ENCODE results near the gene VWA2. TPM values are rescaled to one million over a fixed set of nuclear protein-coding genes. Genes with fewer than 3 reads are reported as not detected.

The VWA2 gene
- total RNA-seq, 2 experiments from 2014 or later = not detected

DNA sequence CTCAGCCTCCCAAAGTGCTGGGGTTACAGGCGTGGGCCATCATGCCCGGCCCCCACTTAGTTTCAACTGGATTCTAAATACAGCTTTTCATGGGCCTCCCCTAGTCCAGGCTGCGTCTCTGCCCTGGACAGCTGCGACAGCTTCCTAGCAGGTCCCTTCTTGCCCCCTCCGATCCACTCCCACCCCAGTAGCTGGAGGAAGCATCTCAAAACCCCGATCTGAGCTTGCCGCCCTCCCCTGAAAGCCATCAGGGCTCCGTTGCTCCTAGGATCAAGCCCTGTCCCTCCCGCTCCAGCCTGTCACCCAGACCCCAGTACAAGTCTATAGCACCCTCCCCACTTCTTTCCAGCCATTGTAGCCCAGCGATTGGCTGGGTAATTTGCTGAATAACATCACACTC, 64.5 kb downstream of the VWA2 start:
- Mint-ChIP-seq H3K4me3 (no peak overlapping the region), H3K27ac (no peak overlapping the region), H3K27me3 (no peaks in the 10 kb centered on the region), H3K9me3 (ENCODE audit: low read depth) (no peaks in the 10 kb centered on the region), H3K4me1 (peaks cover 8% of the 10 kb centered on the region), H3K36me3 (ENCODE audit: low read depth) (no peaks in the 10 kb centered on the region)
- DNase-seq (no peak), ATAC-seq (no peak)
- ChIA-PET CTCF (interaction anchor here (0.5 to 2.5 kb wide), 56 partner anchors 9 to 1373 kb away, joined by 3 to 39 read pairs (median 4); partner anchors contain the start of genes ABLIM1, CCDC186 and FHIP2A), POLR2A (no interaction called here)
- intact Hi-C loops (cut with DNase I, micrococcal nuclease) = loop anchor here (5.0 kb wide), 3 partner anchors 169 to 824 kb away; no protein-coding TSS in a partner anchor

DNA sequence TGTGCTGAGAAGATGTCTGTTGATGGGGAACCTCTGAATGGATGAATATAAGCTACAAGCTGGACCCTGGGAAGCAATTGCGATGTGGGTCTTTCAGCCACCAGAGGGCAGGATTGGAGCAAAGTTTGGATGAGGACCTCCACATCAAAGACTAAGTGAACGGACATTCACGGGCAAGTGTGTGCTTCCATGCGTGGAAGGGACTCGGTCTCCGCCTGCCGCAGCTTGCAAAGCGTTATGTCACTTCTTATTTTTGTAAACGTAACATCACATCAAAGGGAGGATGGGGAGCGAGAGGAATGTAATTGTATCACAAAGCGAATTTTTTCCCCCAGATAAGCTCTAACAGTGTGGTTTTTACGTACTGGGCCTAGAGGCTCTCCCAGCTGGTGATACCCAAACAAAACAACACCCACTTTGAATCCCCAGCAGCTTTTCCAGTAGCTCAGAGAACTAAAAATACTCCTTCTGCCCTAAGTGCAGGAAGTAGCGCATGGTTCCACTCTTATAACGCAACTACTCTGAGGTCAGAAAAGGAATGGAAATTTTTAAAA, 65.0 kb downstream of the VWA2 start:
- Mint-ChIP-seq H3K27ac (peak overlapping the region; percentile 59), H3K9me3 (ENCODE audit: low read depth) (no peaks in the 10 kb centered on the region), H3K4me1 (peaks cover 8% of the 10 kb centered on the region), H3K36me3 (ENCODE audit: low read depth) (no peaks in the 10 kb centered on the region), H3K4me3 (peak overlapping the region; percentile 69), H3K27me3 (no peaks in the 10 kb centered on the region)
- ChIA-PET POLR2A (no interaction called here), CTCF (interaction anchor here (0.6 to 2.5 kb wide), 66 partner anchors 8 to 1373 kb away, joined by 3 to 39 read pairs (median 4); partner anchors contain the start of genes ABLIM1, CCDC186 and FHIP2A)
- peak; percentile 76 for ATAC-seq
- peak; percentile 86 for DNase-seq
- intact Hi-C loops (cut with DNase I, micrococcal nuclease) = loop anchor here (1.0 to 5.0 kb wide), 12 partner anchors 133 to 826 kb away; no protein-coding TSS in a partner anchor

DNA sequence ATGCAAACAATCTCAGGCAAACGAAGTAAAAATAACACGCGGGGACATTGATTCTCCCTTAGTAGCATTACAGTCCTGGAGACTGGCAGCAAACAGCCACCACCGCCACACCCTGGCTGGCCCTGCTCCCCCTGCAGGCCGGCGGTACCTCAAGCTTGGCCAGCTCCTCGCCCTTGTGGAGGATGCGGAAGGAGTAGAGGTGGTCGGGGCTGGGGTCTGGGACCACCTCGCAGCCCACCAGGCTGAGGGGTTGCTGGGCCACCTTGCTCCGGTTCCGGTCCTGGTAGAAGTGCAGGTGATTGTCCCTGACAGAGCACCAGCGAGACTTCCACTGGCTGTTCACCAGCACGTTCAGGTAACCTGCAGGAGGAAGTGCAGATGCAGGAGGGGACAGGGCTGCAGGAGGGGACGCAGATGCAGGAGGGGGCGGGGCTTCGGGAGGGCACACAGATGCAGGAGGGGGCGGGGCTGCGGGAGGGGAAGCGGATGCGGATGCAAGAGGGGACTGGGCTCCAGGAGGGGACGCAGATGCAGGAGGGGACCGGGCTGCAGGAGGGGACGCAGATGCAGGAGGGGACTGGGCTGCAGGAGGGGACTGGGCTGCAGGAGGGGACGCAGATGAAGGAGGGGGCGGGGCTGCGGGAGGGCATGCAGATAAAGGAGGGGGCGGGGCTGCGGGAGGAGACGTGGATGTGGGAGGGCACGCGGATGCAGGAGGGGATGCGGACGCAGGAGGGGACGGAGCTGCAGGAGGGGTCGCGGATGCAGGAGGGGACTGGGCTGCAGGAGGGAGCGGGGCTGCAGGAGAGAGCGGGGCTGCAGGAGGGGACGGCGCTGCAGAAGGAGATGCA, 65.7 kb downstream of the VWA2 start:
- Mint-ChIP-seq H3K36me3 (ENCODE audit: low read depth) (no peaks in the 10 kb centered on the region), H3K4me3 (peak overlapping the region; percentile 69), H3K27ac (peak overlapping the region; percentile 59), H3K4me1 (peaks cover 8% of the 10 kb centered on the region), H3K9me3 (ENCODE audit: low read depth) (no peaks in the 10 kb centered on the region), H3K27me3 (no peaks in the 10 kb centered on the region)
- intact Hi-C loops (cut with DNase I, micrococcal nuclease) = loop anchor here (1.0 to 5.0 kb wide), 12 partner anchors 133 to 826 kb away; no protein-coding TSS in a partner anchor
- POLR2A ChIA-PET = no interaction called here
- DNase-seq (peak; percentile 82), ATAC-seq (peak; percentile 81)
- CTCF ChIA-PET = interaction anchor here (0.6 to 2.5 kb wide), 51 partner anchors 8 to 1372 kb away, joined by 3 to 39 read pairs (median 4); partner anchors contain the start of genes ABLIM1, CCDC186 and FHIP2A

DNA sequence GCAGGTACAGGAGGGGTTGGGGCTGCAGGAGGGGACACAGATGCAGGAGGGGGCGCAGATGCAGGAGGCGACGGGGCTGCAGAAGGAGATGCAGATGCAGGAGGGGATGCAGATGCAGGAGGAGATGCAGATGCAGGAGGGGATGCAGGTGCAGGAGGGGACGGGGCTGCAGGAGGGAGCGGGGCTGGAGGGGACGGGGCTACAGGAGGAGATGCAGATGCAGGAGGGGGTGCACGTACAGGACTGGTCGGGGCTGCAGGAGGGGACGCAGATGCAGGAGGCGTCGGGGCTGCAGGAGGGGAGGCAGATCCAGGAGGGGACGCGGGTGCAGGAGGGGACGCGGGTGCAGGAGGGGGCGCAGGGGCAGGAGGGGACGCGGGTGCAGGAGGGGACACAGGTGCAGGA, 66.5 kb downstream of the VWA2 start:
- Mint-ChIP-seq H3K4me1 (peaks cover 8% of the 10 kb centered on the region), H3K27ac (no peak overlapping the region), H3K4me3 (peak overlapping the region; percentile 69), H3K36me3 (ENCODE audit: low read depth) (no peaks in the 10 kb centered on the region), H3K27me3 (no peaks in the 10 kb centered on the region), H3K9me3 (ENCODE audit: low read depth) (no peaks in the 10 kb centered on the region)
- POLR2A ChIA-PET = no interaction called here
- CTCF ChIA-PET = no interaction called here
- ATAC-seq = no peak
- DNase-seq = no peak
- intact Hi-C loops (cut with DNase I, micrococcal nuclease) = loop anchor here in 1 of 2 experiments (2.0 kb wide), 2 partner anchors 389 to 479 kb away; no protein-coding TSS in a partner anchor

DNA sequence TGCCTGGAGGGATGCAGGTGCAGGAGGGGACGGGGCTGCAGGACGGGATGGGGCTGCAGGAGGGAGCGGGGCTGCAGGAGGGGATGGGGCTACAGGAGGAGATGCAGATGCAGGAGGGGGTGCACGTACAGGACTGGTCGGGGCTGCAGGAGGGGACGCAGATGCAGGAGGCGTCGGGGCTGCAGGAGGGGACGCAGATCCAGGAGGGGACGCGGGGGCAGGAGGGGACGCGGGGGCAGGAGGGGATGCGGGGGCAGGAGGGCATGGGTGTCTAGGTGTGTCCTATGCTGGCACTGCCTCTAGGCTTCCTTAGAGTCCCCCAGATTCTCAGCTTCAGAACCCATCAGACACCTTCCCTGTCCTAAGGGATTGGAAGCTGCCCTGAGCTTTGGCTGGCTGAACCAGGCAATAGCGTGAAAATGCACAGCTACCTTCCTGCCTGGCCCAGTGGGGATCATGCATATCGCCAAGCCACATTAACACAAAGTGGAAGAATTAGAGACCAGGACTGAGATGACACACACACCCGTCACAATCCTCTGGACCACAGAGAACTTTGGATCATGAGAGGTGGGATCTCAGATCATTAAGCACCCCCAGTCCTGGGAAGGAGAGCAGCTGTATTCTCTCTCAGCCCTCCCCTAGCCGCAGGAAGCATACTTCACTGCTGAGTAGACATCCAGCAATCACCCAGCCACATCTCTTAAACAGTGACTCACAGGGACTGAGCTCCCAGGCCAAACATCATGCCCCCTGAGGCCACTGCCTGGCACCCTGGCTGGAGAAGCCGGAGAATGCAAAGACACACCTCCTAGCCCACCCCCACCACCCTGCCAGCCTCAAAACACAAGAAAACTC, 67.3 kb downstream of the VWA2 start:
- Mint-ChIP-seq H3K4me3 (no peak overlapping the region), H3K36me3 (ENCODE audit: low read depth) (no peaks in the 10 kb centered on the region), H3K27ac (no peak overlapping the region), H3K27me3 (no peaks in the 10 kb centered on the region), H3K9me3 (ENCODE audit: low read depth) (no peaks in the 10 kb centered on the region), H3K4me1 (peaks cover 8% of the 10 kb centered on the region)
- DNase-seq (no peak), ATAC-seq (no peak)
- intact Hi-C loops (cut with DNase I, micrococcal nuclease) = no loop called here
- ChIA-PET POLR2A (no interaction called here), CTCF (interaction anchor here (0.7 to 1.3 kb wide), 3 partner anchors 166 to 480 kb away, joined by 3 to 4 read pairs (median 3); no protein-coding TSS in a partner anchor)

DNA sequence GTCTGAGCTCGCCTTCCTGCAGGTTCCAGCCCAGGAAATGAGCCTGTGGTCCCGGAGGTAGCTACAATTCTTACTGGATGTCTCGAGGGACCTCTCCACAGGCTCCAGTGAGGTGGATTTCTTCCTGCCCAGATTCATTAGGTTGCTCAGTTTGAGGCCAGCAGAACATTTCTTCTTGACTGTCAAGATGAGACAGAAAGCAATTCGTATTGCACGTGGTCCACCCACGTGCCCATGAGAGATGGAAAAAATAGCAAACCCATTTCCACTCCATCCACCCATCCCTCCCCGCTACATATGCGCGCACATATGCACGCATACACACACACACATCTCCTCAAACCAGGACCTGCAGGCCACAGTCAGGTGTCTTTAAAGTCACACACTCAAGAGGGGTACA, 68.7 kb downstream of the VWA2 start:
- Mint-ChIP-seq H3K36me3 (ENCODE audit: low read depth) (no peaks in the 10 kb centered on the region), H3K9me3 (ENCODE audit: low read depth) (no peaks in the 10 kb centered on the region), H3K27ac (no peak overlapping the region), H3K4me1 (peaks cover 8% of the 10 kb centered on the region), H3K4me3 (no peak overlapping the region), H3K27me3 (no peaks in the 10 kb centered on the region)
- no peak for ATAC-seq
- ChIA-PET CTCF (interaction anchor here (0.7 to 1.1 kb wide), 3 partner anchors 127 to 164 kb away, joined by 3 to 4 read pairs (median 3); no protein-coding TSS in a partner anchor), POLR2A (no interaction called here)
- peak; percentile 29 for DNase-seq
- intact Hi-C loops (cut with DNase I, micrococcal nuclease) = no loop called here

DNA sequence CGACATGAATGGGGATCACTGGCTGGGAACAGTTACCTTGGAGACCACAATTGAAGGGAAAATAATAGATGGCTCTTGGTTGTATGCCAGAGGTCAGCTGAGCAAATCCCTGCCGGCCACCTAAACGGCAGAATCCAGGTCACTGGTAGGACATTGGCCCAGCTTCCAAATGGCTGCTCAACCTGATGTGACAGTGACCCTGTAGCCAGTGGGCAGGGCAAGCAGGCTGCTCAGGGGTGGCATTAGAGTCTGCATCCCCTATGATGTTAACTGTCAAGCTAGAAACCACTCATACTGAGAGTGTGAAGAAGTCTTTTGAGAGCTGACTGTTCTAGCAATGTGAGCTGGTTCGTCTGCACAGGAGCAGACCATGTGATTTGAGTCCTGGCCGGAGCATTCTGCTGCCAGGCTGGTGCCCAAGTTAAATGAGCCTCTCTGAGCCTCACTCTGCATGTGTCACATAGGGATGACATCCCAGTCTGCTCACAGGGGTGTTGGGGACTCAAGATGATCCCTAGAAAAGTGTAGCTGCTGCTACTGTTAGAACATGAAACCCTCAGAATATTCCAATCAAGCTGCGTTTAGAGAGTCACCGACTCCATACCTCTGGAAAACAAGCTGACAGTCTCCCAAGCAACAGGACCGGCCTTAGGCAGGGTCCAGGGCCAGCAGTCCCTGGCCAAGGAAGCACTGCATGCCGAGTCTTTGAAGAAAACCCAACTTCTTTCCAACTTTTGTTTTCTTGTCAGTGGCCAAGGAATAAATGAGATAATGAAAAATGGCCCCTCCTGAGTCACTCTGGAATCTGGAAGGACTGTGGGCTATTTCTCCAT, 69.7 kb downstream of the VWA2 start:
- no peak overlapping the region for H3K27ac Mint-ChIP-seq
- ChIA-PET POLR2A (no interaction called here), CTCF (interaction anchor here (0.5 to 1.4 kb wide), 3 partner anchors 11 to 1504 kb away, joined by 3 to 4 read pairs (median 4); no protein-coding TSS in a partner anchor)
- ATAC-seq (no peak), DNase-seq (no peak)
- H3K4me3 Mint-ChIP-seq = no peak overlapping the region
- no peaks in the 10 kb centered on the region for H3K9me3 Mint-ChIP-seq (ENCODE audit: low read depth)
- intact Hi-C loops (cut with DNase I, micrococcal nuclease) = no loop called here
- H3K4me1 Mint-ChIP-seq = peaks cover 7% of the 10 kb centered on the region
- H3K27me3 Mint-ChIP-seq = no peaks in the 10 kb centered on the region
- H3K36me3 Mint-ChIP-seq (ENCODE audit: low read depth) = no peaks in the 10 kb centered on the region

DNA sequence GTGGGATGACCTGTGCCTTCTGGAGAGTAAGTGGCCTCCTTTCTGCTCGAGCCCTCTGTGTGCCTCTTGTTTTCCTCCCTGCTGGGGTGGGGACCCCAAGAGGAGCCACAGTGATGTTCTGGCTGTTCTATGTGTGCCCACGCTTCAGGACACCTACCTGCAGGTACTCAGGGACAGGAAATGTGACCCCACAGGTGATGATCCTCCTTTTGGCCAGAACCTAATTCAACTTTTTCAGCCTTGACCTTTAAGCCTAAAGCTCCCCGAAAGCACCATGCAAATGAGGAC, 70.3 kb downstream of the VWA2 start:
- Mint-ChIP-seq H3K4me3 (no peak overlapping the region), H3K27me3 (no peaks in the 10 kb centered on the region), H3K27ac (no peak overlapping the region), H3K36me3 (ENCODE audit: low read depth) (no peaks in the 10 kb centered on the region), H3K9me3 (ENCODE audit: low read depth) (no peaks in the 10 kb centered on the region), H3K4me1 (peaks cover 2% of the 10 kb centered on the region)
- POLR2A ChIA-PET = no interaction called here
- DNase-seq (no peak), ATAC-seq (no peak)
- CTCF ChIA-PET = interaction anchor here (1.4 kb wide), 1 partner anchor 11 kb away, joined by 4 read pairs; no protein-coding TSS in a partner anchor
- intact Hi-C loops (cut with DNase I, micrococcal nuclease) = no loop called here

DNA sequence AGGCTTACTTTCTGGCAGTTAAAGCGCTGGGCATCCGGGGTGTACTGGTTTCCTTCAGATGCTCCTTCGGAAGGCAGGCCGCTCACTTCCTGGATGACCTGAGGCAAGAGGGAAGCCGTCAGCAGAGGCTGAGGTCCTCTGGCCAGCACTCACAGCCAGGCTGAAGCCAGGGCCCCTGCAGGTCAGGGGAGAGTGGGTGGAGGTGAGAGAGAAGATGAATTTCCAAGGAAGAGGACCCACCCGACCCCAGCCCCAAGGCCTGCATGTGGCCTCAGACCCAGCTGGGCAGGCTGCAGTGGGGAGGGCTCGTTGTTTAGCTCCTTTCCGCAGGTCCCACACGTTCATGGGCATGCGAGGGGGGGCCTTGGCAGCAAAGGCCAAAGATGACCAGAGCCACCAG, 71.3 kb downstream of the VWA2 start:
- Mint-ChIP-seq H3K4me1 (no peaks in the 10 kb centered on the region), H3K27ac (no peak overlapping the region), H3K36me3 (ENCODE audit: low read depth) (no peaks in the 10 kb centered on the region), H3K27me3 (no peaks in the 10 kb centered on the region), H3K9me3 (ENCODE audit: low read depth) (no peaks in the 10 kb centered on the region), H3K4me3 (no peak overlapping the region)
- ChIA-PET POLR2A (no interaction called here), CTCF (no interaction called here)
- ATAC-seq (no peak), DNase-seq (no peak)
- intact Hi-C loops (cut with DNase I, micrococcal nuclease) = no loop called here

DNA sequence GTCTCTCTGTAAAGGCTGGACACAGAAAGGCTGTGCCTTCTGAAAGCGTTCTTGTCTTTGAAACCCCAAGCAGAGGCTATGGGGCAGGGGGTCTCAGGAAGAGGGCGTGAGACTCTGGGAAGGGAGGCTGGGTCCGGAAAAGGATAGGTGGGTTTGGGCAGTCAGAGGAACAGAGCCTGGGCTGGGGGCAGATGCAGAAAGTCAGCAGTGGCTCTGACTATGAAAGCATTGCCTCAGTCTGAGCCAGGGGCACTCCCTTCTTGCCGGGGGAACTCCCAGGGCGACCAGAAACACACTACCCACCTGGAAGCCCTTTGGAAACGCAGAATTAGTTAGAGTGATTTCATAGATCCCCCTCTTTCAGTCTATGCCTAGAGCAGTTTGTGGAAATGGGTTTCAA, 72.0 kb downstream of the VWA2 start:
- intact Hi-C loops (cut with DNase I, micrococcal nuclease) = no loop called here
- no peak overlapping the region for H3K4me3 Mint-ChIP-seq
- ChIA-PET POLR2A (no interaction called here), CTCF (no interaction called here)
- H3K4me1 Mint-ChIP-seq = no peaks in the 10 kb centered on the region
- DNase-seq (no peak), ATAC-seq (no peak)
- H3K27ac Mint-ChIP-seq = no peak overlapping the region
- no peaks in the 10 kb centered on the region for H3K36me3 Mint-ChIP-seq (ENCODE audit: low read depth)
- H3K9me3 Mint-ChIP-seq (ENCODE audit: low read depth) = no peaks in the 10 kb centered on the region
- H3K27me3 Mint-ChIP-seq = no peaks in the 10 kb centered on the region
